ENCODE results near the gene NREP.

- TF ChIP-seq CTCF (IDR thresholded peaks at IDR 0.05 in 2 of 3, conservative IDR thresholded peaks at IDR 0.05 in 1 of 3; ENCODE audit: control insufficient read depth in 2 of 3, extremely low read depth in 1 of 3, insufficient read depth in 1 of 3, low read depth in 3 of 3, low read length in 3 of 3) = no peak
- no peak for TF ChIP-seq HDAC6 (IDR thresholded peaks at IDR 0.05; ENCODE audit: unreplicated experiment)
- TF ChIP-seq, protein P1, sequence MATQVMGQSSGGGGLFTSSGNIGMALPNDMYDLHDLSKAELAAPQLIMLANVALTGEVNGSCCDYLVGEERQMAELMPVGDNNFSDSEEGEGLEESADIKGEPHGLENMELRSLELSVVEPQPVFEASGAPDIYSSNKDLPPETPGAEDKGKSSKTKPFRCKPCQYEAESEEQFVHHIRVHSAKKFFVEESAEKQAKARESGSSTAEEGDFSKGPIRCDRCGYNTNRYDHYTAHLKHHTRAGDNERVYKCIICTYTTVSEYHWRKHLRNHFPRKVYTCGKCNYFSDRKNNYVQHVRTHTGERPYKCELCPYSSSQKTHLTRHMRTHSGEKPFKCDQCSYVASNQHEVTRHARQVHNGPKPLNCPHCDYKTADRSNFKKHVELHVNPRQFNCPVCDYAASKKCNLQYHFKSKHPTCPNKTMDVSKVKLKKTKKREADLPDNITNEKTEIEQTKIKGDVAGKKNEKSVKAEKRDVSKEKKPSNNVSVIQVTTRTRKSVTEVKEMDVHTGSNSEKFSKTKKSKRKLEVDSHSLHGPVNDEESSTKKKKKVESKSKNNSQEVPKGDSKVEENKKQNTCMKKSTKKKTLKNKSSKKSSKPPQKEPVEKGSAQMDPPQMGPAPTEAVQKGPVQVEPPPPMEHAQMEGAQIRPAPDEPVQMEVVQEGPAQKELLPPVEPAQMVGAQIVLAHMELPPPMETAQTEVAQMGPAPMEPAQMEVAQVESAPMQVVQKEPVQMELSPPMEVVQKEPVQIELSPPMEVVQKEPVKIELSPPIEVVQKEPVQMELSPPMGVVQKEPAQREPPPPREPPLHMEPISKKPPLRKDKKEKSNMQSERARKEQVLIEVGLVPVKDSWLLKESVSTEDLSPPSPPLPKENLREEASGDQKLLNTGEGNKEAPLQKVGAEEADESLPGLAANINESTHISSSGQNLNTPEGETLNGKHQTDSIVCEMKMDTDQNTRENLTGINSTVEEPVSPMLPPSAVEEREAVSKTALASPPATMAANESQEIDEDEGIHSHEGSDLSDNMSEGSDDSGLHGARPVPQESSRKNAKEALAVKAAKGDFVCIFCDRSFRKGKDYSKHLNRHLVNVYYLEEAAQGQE (IDR thresholded peaks at IDR 0.05; ENCODE audit: low read depth, low read length) = no peak
- no peak for TF ChIP-seq POLR2A (IDR thresholded peaks at IDR 0.05; ENCODE audit: low read depth, low read length)
- TF ChIP-seq, protein P2, sequence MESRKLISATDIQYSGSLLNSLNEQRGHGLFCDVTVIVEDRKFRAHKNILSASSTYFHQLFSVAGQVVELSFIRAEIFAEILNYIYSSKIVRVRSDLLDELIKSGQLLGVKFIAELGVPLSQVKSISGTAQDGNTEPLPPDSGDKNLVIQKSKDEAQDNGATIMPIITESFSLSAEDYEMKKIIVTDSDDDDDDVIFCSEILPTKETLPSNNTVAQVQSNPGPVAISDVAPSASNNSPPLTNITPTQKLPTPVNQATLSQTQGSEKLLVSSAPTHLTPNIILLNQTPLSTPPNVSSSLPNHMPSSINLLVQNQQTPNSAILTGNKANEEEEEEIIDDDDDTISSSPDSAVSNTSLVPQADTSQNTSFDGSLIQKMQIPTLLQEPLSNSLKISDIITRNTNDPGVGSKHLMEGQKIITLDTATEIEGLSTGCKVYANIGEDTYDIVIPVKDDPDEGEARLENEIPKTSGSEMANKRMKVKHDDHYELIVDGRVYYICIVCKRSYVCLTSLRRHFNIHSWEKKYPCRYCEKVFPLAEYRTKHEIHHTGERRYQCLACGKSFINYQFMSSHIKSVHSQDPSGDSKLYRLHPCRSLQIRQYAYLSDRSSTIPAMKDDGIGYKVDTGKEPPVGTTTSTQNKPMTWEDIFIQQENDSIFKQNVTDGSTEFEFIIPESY (IDR thresholded peaks at IDR 0.05) = no peak
- TF ChIP-seq HDGF (IDR thresholded peaks at IDR 0.05) = no peak
- no peak for TF ChIP-seq JUND (IDR thresholded peaks at IDR 0.05; ENCODE audit: low read depth, low read length)
- TF ChIP-seq, protein P3, sequence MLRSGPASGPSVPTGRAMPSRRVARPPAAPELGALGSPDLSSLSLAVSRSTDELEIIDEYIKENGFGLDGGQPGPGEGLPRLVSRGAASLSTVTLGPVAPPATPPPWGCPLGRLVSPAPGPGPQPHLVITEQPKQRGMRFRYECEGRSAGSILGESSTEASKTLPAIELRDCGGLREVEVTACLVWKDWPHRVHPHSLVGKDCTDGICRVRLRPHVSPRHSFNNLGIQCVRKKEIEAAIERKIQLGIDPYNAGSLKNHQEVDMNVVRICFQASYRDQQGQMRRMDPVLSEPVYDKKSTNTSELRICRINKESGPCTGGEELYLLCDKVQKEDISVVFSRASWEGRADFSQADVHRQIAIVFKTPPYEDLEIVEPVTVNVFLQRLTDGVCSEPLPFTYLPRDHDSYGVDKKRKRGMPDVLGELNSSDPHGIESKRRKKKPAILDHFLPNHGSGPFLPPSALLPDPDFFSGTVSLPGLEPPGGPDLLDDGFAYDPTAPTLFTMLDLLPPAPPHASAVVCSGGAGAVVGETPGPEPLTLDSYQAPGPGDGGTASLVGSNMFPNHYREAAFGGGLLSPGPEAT (IDR thresholded peaks at IDR 0.05; ENCODE audit: low read depth) = no peak
- no peak for TF ChIP-seq ZSCAN29 (IDR thresholded peaks at IDR 0.05)
These were observed 53.3 kb downstream of the NREP start for GRCh38 chr5:111703662-111704061.

Measured in GM12878 (cell line).